Daoy (cell line): ENCODE measurements around the gene ZNF777. TPM values are rescaled to one million over a fixed set of nuclear protein-coding genes. Genes with fewer than 3 reads are reported as not detected.
"Not testable (repeated sequence)": the region's sequence is repeated elsewhere in the genome, so short reads cannot be mapped to it uniquely, and the experiment has no call there.

ENCODE experiments used
- DNase-seq: peaks from one replicate; pipeline ENCODE4 v3.0.0-alpha.2; 2015; ENCODE audit warnings: low read depth
- total RNA-seq: library from RNA; depleted of rRNA; stranded (reverse); fragments of >200 nt; shearing (Covaris generic); gene quantifications from 2 replicates; pipeline ENCODE4 v1.2.3, GENCODE V29; 2014; rRNA removed

The ZNF777 gene
- total RNA-seq, 1 experiment from 2014 or later, result 11.4 TPM

- DNase-seq, result peak; percentile 27
Observed at GRCh38 chr7:149414745-149415390, 46.0 kb downstream of the ZNF777 start.

- no peak for DNase-seq
Observed at GRCh38 chr7:149414171-149414570, 46.7 kb downstream of the ZNF777 start.

- DNase-seq, result not testable (repeated sequence)
Observed at GRCh38 chr7:149413083-149413482, 47.8 kb downstream of the ZNF777 start.

GRCh38 chr7:149409895-149410294 is 51.0 kb downstream of the ZNF777 start:
- DNase-seq, result no peak

GRCh38 chr7:149404825-149405224 is 56.0 kb downstream of the ZNF777 start:
- DNase-seq, result no peak

GRCh38 chr7:149404396-149404795 is 56.5 kb downstream of the ZNF777 start:
- DNase-seq, result no peak

GRCh38 chr7:149398195-149398820 is 62.6 kb downstream of the ZNF777 start:
- no peak for DNase-seq

- DNase-seq, result no peak
Observed at GRCh38 chr7:149397470-149398043, 63.3 kb downstream of the ZNF777 start.

GRCh38 chr7:149388550-149389335 is 72.1 kb downstream of the ZNF777 start:
- DNase-seq, result not testable (repeated sequence)

GRCh38 chr7:149386514-149386913 is 74.3 kb downstream of the ZNF777 start:
- not testable (repeated sequence) for DNase-seq

GRCh38 chr7:149385195-149385950 is 75.5 kb downstream of the ZNF777 start:
- DNase-seq, result no peak

Other genes starting within 250 kb of the ZNF777 start
- gene ZNF212, start 221.4 kb downstream of the ZNF777 start, total RNA-seq, result 12.0 and 14.9 TPM in 2 replicates
- gene ZNF783, start 198.9 kb downstream of the ZNF777 start, total RNA-seq, result 4.3 and 4.9 TPM in 2 replicates
- gene ZNF746, start 36.7 kb upstream of the ZNF777 start, total RNA-seq, result 20.7 and 23.7 TPM in 2 replicates